Panc1 (cell line): ENCODE measurements around the gene HNRNPA1.

Source experiments
- CTCF ChIP-seq: fragments of 450-650 bp; IDR thresholded peaks from 2 replicates; pipeline ENCODE4 v1.5.1; 2017; ENCODE audit warnings: mild to moderate bottlenecking
- POLR2AphosphoS5 ChIP-seq: IDR thresholded peaks from 2 replicates; pipeline ENCODE4 v1.6.1; 2012; ENCODE audit warnings: mild to moderate bottlenecking, low read depth, low read length, moderate library complexity
- REST ChIP-seq, 2 experiments: IDR thresholded peaks; 2 replicates each; pipeline ENCODE4 v1.6.1; 2011 to 2012; ENCODE audit warnings: low read depth in 2 of 2, control low read depth in 1 of 2, low read length in 1 of 2, mild to moderate bottlenecking in 1 of 2, moderate library complexity in 1 of 2; ENCODE audit not compliant: insufficient read depth in 1 of 2
- SIN3A ChIP-seq: IDR thresholded peaks from 2 replicates; pipeline ENCODE4 v1.6.1; 2012; ENCODE audit warnings: low read depth, mild to moderate bottlenecking, low read length, moderate library complexity, borderline replicate concordance; ENCODE audit not compliant: insufficient read depth
- TCF7L2 ChIP-seq: IDR thresholded peaks from 2 replicates; pipeline ENCODE4 v1.6.1; 2011; ENCODE audit warnings: mild to moderate bottlenecking, low read depth, low read length, inconsistent platforms

DNA sequence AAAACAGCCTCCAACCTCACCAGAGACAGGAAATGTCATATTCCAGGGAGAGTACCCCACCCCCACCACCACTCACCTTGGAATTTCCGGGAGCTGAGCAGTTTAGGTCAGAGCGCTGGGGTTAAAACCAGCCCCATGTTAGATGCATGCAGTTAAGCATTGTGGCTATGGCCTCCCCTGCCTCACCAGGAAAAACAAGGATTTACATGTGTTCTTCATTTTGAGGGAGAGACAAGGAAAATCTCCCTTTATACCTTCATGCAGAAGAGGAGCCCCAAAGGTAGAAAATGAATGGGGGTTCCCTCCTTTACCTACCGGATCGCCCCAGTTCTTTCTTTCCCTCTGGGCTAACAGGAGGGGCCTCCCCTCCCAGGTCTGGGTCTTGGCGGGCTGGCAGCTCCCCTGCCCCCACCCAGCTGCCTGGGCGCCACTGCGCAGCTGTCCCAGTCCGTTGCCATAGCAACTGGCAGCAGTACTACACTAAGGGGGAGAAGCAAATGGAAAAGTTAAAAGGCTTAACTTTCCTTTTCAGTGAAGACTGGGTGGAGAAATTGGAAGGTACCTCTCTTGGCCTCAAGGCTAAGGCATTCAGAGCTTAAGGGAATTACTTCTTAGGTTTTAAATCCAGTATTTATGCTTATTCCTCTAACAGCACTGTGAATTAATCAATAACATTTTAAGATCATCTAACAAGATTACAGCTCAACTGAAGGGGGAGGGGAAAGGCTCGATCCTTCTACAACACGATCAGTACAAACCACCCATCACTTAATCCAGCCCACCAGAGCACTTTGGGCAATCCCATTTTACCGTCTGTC, 21.1 kb upstream of the HNRNPA1 start:
- TF ChIP-seq TCF7L2 (no peak), REST (IDR thresholded peaks at IDR 0.05; ENCODE audit: insufficient read depth in 1 of 2, low read depth in 2 of 2, low read length in 1 of 2) (no peak), CTCF (no peak), POLR2AphosphoS5 (peak; percentile 62), SIN3A (no peak)
